HepG2 (cell line): ENCODE data around the gene TOP2A. TPM values are rescaled to one million over a fixed set of nuclear protein-coding genes. Genes with fewer than 3 reads are reported as not detected.

Source experiments
- ATF1 ChIP-seq: IDR thresholded peaks from 2 replicates; pipeline ENCODE4 v1.6.1; 2016; ENCODE audit warnings: mild to moderate bottlenecking, control low read depth
- GATAD1 ChIP-seq: IDR thresholded peaks from 2 replicates; pipeline ENCODE4 v1.6.1; 2016; ENCODE audit warnings: missing genetic modification reagents, missing compliant biosample characterization
- GRHL1 ChIP-seq: sonication (generic); formaldehyde crosslinking; conservative IDR thresholded peaks from 2 replicates; pipeline ENCODE4 v1.8.0; 2022; ENCODE audit warnings: missing genetic modification reagents
- HMGXB4 ChIP-seq, 2 experiments: sonication (generic) in 1 of 2; formaldehyde crosslinking in 1 of 2; IDR thresholded peaks; 2 replicates each; pipeline versions ENCODE4 v1.4.0 to v1.6.1; 2018 to 2020; ENCODE audit warnings: missing genetic modification reagents in 2 of 2, borderline replicate concordance in 1 of 2, low read depth in 1 of 2, mild to moderate bottlenecking in 1 of 2, missing biosample characterization in 1 of 2
- KMT2A ChIP-seq: sonication (generic); formaldehyde crosslinking; IDR thresholded peaks from 2 replicates; pipeline ENCODE4 v1.4.0; 2020; ENCODE audit warnings: missing genetic modification reagents
- MIER2 ChIP-seq: IDR thresholded peaks from 2 replicates; pipeline ENCODE4 v1.6.1; 2016; ENCODE audit warnings: missing biosample characterization, missing genetic modification reagents
- MTA1 ChIP-seq: sonication (generic); formaldehyde crosslinking; IDR thresholded peaks from 2 replicates; pipeline ENCODE4 v1.4.0; 2020; ENCODE audit warnings: missing genetic modification reagents, mild to moderate bottlenecking, borderline replicate concordance
- RAD21 ChIP-seq: fragments of 450-650 bp; formaldehyde crosslinking; IDR thresholded peaks from 2 replicates; pipeline ENCODE4 v1.5.0; 2020; ENCODE audit warnings: mild to moderate bottlenecking
- RBAK ChIP-seq: sonication (generic); formaldehyde crosslinking; IDR thresholded peaks from 2 replicates; pipeline ENCODE4 v1.5.1; 2020; ENCODE audit warnings: mild to moderate bottlenecking, missing genetic modification reagents
- SATB2 ChIP-seq: sonication (generic); formaldehyde crosslinking; IDR thresholded peaks from 2 replicates; pipeline ENCODE4 v1.5.0; 2020; ENCODE audit warnings: missing genetic modification reagents
- SNAI1 ChIP-seq: sonication (generic); formaldehyde crosslinking; IDR thresholded peaks from 2 replicates; pipeline ENCODE4 v1.5.0; 2020; ENCODE audit warnings: mild to moderate bottlenecking, missing genetic modification reagents, borderline replicate concordance
- TAF1 ChIP-seq: sonication (generic); formaldehyde crosslinking; IDR thresholded peaks from 2 replicates; pipeline ENCODE4 v1.4.0; 2020; ENCODE audit warnings: missing genetic modification reagents
- TSC22D2 ChIP-seq: sonication (generic); formaldehyde crosslinking; IDR thresholded peaks from 2 replicates; pipeline ENCODE4 v1.5.1; 2020; ENCODE audit warnings: missing genetic modification reagents, mild to moderate bottlenecking, borderline replicate concordance
- ZFX ChIP-seq: sonication (generic); formaldehyde crosslinking; IDR thresholded peaks from 2 replicates; pipeline ENCODE4 v1.4.0; 2020; ENCODE audit warnings: mild to moderate bottlenecking, low read depth, missing genetic modification reagents, moderate library complexity
- ZNF136 ChIP-seq: sonication (generic); formaldehyde crosslinking; IDR thresholded peaks from 2 replicates; pipeline ENCODE4 v1.8.1; 2022; ENCODE audit warnings: low read depth, mild to moderate bottlenecking, moderate library complexity, missing genetic modification reagents
- ZNF260 ChIP-seq: sonication (generic); formaldehyde crosslinking; IDR thresholded peaks from 2 replicates; pipeline ENCODE4 v1.4.0; 2020; ENCODE audit warnings: missing genetic modification reagents, low read depth, mild to moderate bottlenecking, borderline replicate concordance
- ZNF574 ChIP-seq: sonication (generic); formaldehyde crosslinking; IDR thresholded peaks from 2 replicates; pipeline ENCODE4 v1.4.0; 2020; ENCODE audit warnings: missing genetic modification reagents
- ZNF615 ChIP-seq: sonication (generic); formaldehyde crosslinking; IDR thresholded peaks from 2 replicates; pipeline ENCODE4 v1.5.0; 2020; ENCODE audit warnings: mild to moderate bottlenecking, missing genetic modification reagents, borderline replicate concordance
- ZNF883 ChIP-seq: sonication (generic); formaldehyde crosslinking; IDR thresholded peaks from 2 replicates; pipeline ENCODE4 v1.5.1; 2020; ENCODE audit warnings: mild to moderate bottlenecking, missing genetic modification reagents; ENCODE audit errors: not compliant biosample characterization
- polyA plus RNA-seq, 8 experiments: library from polyadenylated mRNA; depleted of rRNA in 3 of 8; stranded (reverse) in 7 of 8; unstranded in 1 of 8; fragments of >200 nt; fragmentation: Illumina TruSeq in 4 of 8; extraction: Trizol in 4 of 8; gene quantifications; 2 replicates each; pipeline versions ENCODE4 v1.2.1 to v1.2.3, GENCODE V29; 2011 to 2016; ENCODE audit warnings: low read depth in 4 of 8, missing spikeins in 1 of 8, mixed read lengths in 1 of 8; ENCODE audit not compliant: insufficient read depth in 1 of 8
- total RNA-seq, 5 experiments: library from RNA; depleted of rRNA; stranded (reverse); fragments of >200 nt; fragmentation: Illumina TruSeq; extraction: Trizol; gene quantifications; 2 replicates each; pipeline ENCODE4 v1.2.3, GENCODE V29; 2016; ENCODE audit warnings: low read depth in 1 of 5
- TF ChIP-seq, protein P1 (sequence below): IDR thresholded peaks from 2 replicates; pipeline ENCODE4 v1.6.1; 2016; ENCODE audit warnings: missing compliant biosample characterization, missing genetic modification reagents, borderline replicate concordance
- TF ChIP-seq, protein P2 (sequence below): sonication (generic); formaldehyde crosslinking; IDR thresholded peaks from 2 replicates; pipeline ENCODE4 v1.8.1; 2023; ENCODE audit warnings: missing genetic modification reagents, inconsistent platforms, borderline replicate concordance

The TOP2A gene
- total and polyA plus RNA-seq, 2 of the 13 experiments (the other 11 are each of a cell fraction or from before 2014, with no cell fraction given) = 108 to 327 TPM

GRCh38 chr17:40358323-40359038 lies 59.2 kb downstream of the TOP2A start (continued):
- TF ChIP-seq HMGXB4 (CRISPR knock-in tag; IDR thresholded peaks at IDR 0.05; ENCODE audit: borderline replicate concordance in 1 of 2, low read depth in 1 of 2) = peak in 1 of 2 experiments; percentile 95; a peak in 2 of 4 replicates
- no peak for TF ChIP-seq MTA1 (CRISPR knock-in tag)
- no peak for TF ChIP-seq ZNF260
- TF ChIP-seq GATAD1 (CRISPR knock-in tag) = peak; percentile 57; the same call in 1 of the 2 replicates
- no peak for TF ChIP-seq GRHL1
- TF ChIP-seq ZNF574 (CRISPR knock-in tag) = peak; percentile 86
- TF ChIP-seq KMT2A (CRISPR knock-in tag) = no peak; the same call in 1 of the 2 replicates
- no peak for TF ChIP-seq ZNF883
- TF ChIP-seq TSC22D2 (CRISPR knock-in tag) = no peak
- no peak for TF ChIP-seq ATF1 (CRISPR knock-in tag)
- no peak for TF ChIP-seq MIER2 (CRISPR knock-in tag)
- no peak for TF ChIP-seq SATB2 (CRISPR knock-in tag)
- TF ChIP-seq ZNF615 (CRISPR knock-in tag) = no peak
- TF ChIP-seq TAF1 = no peak
- no peak for TF ChIP-seq SNAI1
- no peak; the same call in 1 of the 2 replicates for TF ChIP-seq ZFX (CRISPR knock-in tag)
- TF ChIP-seq, protein P1, sequence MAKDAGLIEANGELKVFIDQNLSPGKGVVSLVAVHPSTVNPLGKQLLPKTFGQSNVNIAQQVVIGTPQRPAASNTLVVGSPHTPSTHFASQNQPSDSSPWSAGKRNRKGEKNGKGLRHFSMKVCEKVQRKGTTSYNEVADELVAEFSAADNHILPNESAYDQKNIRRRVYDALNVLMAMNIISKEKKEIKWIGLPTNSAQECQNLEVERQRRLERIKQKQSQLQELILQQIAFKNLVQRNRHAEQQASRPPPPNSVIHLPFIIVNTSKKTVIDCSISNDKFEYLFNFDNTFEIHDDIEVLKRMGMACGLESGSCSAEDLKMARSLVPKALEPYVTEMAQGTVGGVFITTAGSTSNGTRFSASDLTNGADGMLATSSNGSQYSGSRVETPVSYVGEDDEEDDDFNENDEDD (CRISPR knock-in tag) = no peak
- TF ChIP-seq RAD21 (CRISPR knock-in tag) = peak; percentile 96
- TF ChIP-seq RBAK (CRISPR knock-in tag) = no peak
- TF ChIP-seq, protein P2, sequence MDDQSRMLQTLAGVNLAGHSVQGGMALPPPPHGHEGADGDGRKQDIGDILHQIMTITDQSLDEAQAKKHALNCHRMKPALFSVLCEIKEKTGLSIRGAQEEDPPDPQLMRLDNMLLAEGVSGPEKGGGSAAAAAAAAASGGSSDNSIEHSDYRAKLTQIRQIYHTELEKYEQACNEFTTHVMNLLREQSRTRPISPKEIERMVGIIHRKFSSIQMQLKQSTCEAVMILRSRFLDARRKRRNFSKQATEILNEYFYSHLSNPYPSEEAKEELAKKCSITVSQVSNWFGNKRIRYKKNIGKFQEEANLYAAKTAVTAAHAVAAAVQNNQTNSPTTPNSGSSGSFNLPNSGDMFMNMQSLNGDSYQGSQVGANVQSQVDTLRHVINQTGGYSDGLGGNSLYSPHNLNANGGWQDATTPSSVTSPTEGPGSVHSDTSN (CRISPR knock-in tag) = no peak
- no peak for TF ChIP-seq ZNF136 (CRISPR knock-in tag)
